ENCODE results near the gene ZBTB47.
A peak's percentile ranks its signal among the peaks of the same experiment; 100 is the strongest.

The ZBTB47 gene

GRCh38 chr3:42647821-42648459, 5.6 kb upstream of the ZBTB47 start:
- Mint-ChIP-seq H3K9me3 (no peaks in the 10 kb centered on the region), H3K27me3 (peaks cover 4% of the 10 kb centered on the region), H3K27ac (peak overlapping the region in 1 of 2 donors; percentile 67), H3K4me3 (no peak overlapping the region), H3K4me1 (peaks cover 30% of the 10 kb centered on the region)
- ATAC-seq, result no peak
- DNase-seq, result no peak

GRCh38 chr3:42649006-42649405, 4.5 kb upstream of the ZBTB47 start:
- DNase-seq (no peak), ATAC-seq (no peak)
- peaks cover 41% of the 10 kb centered on the region for H3K4me1 Mint-ChIP-seq
- no peak overlapping the region for H3K4me3 Mint-ChIP-seq
- peaks cover 15% of the 10 kb centered on the region for H3K27me3 Mint-ChIP-seq
- no peak overlapping the region for H3K27ac Mint-ChIP-seq
- H3K9me3 Mint-ChIP-seq, result no peaks in the 10 kb centered on the region

GRCh38 chr3:42649783-42650182, 3.7 kb upstream of the ZBTB47 start:
- Mint-ChIP-seq H3K27ac (peak overlapping the region in 1 of 2 donors; percentile 54), H3K27me3 (peaks cover 15% of the 10 kb centered on the region), H3K4me1 (peaks cover 36% of the 10 kb centered on the region), H3K4me3 (no peak overlapping the region), H3K9me3 (no peaks in the 10 kb centered on the region)
- ATAC-seq (no peak), DNase-seq (no peak)

- peaks cover 15% of the 10 kb centered on the region for H3K27me3 Mint-ChIP-seq
- DNase-seq (no peak), ATAC-seq (no peak)
- peak overlapping the region in 1 of 2 donors; percentile 16 for H3K4me3 Mint-ChIP-seq
- H3K27ac Mint-ChIP-seq, result peak overlapping the region; percentile 7 to 27
- peaks cover 31% of the 10 kb centered on the region for H3K4me1 Mint-ChIP-seq
- H3K9me3 Mint-ChIP-seq, result no peaks in the 10 kb centered on the region
Observed at GRCh38 chr3:42651248-42652091, 2.0 kb upstream of the ZBTB47 start.

GRCh38 chr3:42652251-42652610, 1.3 kb upstream of the ZBTB47 start:
- no peak overlapping the region for H3K27ac Mint-ChIP-seq
- ATAC-seq, result no peak
- H3K9me3 Mint-ChIP-seq, result no peaks in the 10 kb centered on the region
- peaks cover 15% of the 10 kb centered on the region for H3K27me3 Mint-ChIP-seq
- DNase-seq, result no peak
- H3K4me1 Mint-ChIP-seq, result peaks cover 23% of the 10 kb centered on the region
- no peak overlapping the region for H3K4me3 Mint-ChIP-seq

GRCh38 chr3:42652611-42653302, 740 bp upstream of the ZBTB47 start:
- ATAC-seq (no peak), DNase-seq (no peak)
- peaks cover 21% of the 10 kb centered on the region for H3K4me1 Mint-ChIP-seq
- H3K9me3 Mint-ChIP-seq, result no peaks in the 10 kb centered on the region
- H3K27ac Mint-ChIP-seq, result no peak overlapping the region
- peak overlapping the region; percentile 28 to 94 for H3K4me3 Mint-ChIP-seq
- H3K27me3 Mint-ChIP-seq, result peaks cover 15% of the 10 kb centered on the region

GRCh38 chr3:42653303-42653559, 266 bp upstream of the ZBTB47 start:
- ATAC-seq (no peak), DNase-seq (no peak)
- no peaks in the 10 kb centered on the region for H3K9me3 Mint-ChIP-seq
- no peak overlapping the region for H3K27ac Mint-ChIP-seq
- peaks cover 21% of the 10 kb centered on the region for H3K4me1 Mint-ChIP-seq
- peak overlapping the region; percentile 28 to 94 for H3K4me3 Mint-ChIP-seq
- peaks cover 15% of the 10 kb centered on the region for H3K27me3 Mint-ChIP-seq

- Mint-ChIP-seq H3K9me3 (no peaks in the 10 kb centered on the region), H3K27ac (peak overlapping the region in 1 of 2 donors; percentile 27), H3K27me3 (peaks cover 15% of the 10 kb centered on the region), H3K4me1 (peaks cover 21% of the 10 kb centered on the region), H3K4me3 (peak overlapping the region; percentile 19 to 46)
- no peak for DNase-seq
- ATAC-seq, result peak; percentile 57
Observed at GRCh38 chr3:42654331-42655201, 1.1 kb downstream of the ZBTB47 start.

- H3K4me3 Mint-ChIP-seq, result peak overlapping the region; percentile 19 to 46
- DNase-seq (no peak), ATAC-seq (no peak)
- H3K4me1 Mint-ChIP-seq, result peaks cover 21% of the 10 kb centered on the region
- H3K27me3 Mint-ChIP-seq, result peaks cover 15% of the 10 kb centered on the region
- H3K9me3 Mint-ChIP-seq, result no peaks in the 10 kb centered on the region
- no peak overlapping the region for H3K27ac Mint-ChIP-seq
Observed at GRCh38 chr3:42655331-42655888, 1.9 kb downstream of the ZBTB47 start.

GRCh38 chr3:42655980-42656679, 2.6 kb downstream of the ZBTB47 start:
- H3K27ac Mint-ChIP-seq, result peak overlapping the region in 1 of 2 donors; percentile 92
- DNase-seq (no peak), ATAC-seq (no peak)

GRCh38 chr3:42656680-42657610, 3.4 kb downstream of the ZBTB47 start:
- Mint-ChIP-seq H3K27ac (peak overlapping the region in 1 of 2 donors; percentile 92), H3K4me3 (no peak overlapping the region), H3K4me1 (peaks cover 21% of the 10 kb centered on the region), H3K27me3 (peaks cover 15% of the 10 kb centered on the region), H3K9me3 (no peaks in the 10 kb centered on the region)
- ATAC-seq (no peak), DNase-seq (no peak)

More at GRCh38 chr3:42655980-42656679, 2.6 kb downstream of the ZBTB47 start:
- H3K27me3 Mint-ChIP-seq, result peaks cover 15% of the 10 kb centered on the region
- H3K9me3 Mint-ChIP-seq, result no peaks in the 10 kb centered on the region
- H3K4me1 Mint-ChIP-seq, result peaks cover 21% of the 10 kb centered on the region
- no peak overlapping the region for H3K4me3 Mint-ChIP-seq

GRCh38 chr3:42657675-42658074, 4.2 kb downstream of the ZBTB47 start:
- Mint-ChIP-seq H3K4me1 (peaks cover 13% of the 10 kb centered on the region), H3K27ac (no peak overlapping the region), H3K27me3 (peaks cover 14% of the 10 kb centered on the region), H3K4me3 (no peak overlapping the region), H3K9me3 (no peaks in the 10 kb centered on the region)
- no peak for ATAC-seq
- DNase-seq, result no peak

- H3K27me3 Mint-ChIP-seq, result peaks cover 8% of the 10 kb centered on the region
- no peak overlapping the region for H3K4me3 Mint-ChIP-seq
- H3K4me1 Mint-ChIP-seq, result peaks cover 8% of the 10 kb centered on the region
- H3K9me3 Mint-ChIP-seq, result no peaks in the 10 kb centered on the region
- ATAC-seq (no peak), DNase-seq (no peak)
- H3K27ac Mint-ChIP-seq, result no peak overlapping the region
Observed at GRCh38 chr3:42658091-42658770, 4.7 kb downstream of the ZBTB47 start.
